Body of pancreas (tissue), 4 donors: ENCODE measurements around the gene HMCN1. TPM values are rescaled to one million over a fixed set of nuclear protein-coding genes. Genes with fewer than 3 reads are reported as not detected.

Experiments used
- ATAC-seq: fragments of 150-250 bp; one replicate; pipeline ENCODE4 v1.9.1; 2016
- DNase-seq, 4 donors: peaks; one replicate each; pipeline ENCODE4 v3.0.0-alpha.2; 2019
- H3K27ac ChIP-seq, 4 donors: fragments of 200-600 bp; sonication (generic); 1 replicate in 3 of 4; 2 replicates in 1 of 4; pipeline versions ENCODE4 v1.5.1 to v1.6.1; 2016 to 2019; ENCODE audit warnings: mild to moderate bottlenecking in 1 of 4, mixed read lengths in 1 of 4, moderate library complexity in 1 of 4
- H3K27me3 ChIP-seq, 2 donors: fragments of 200-600 bp; sonication (generic); one replicate each; pipeline ENCODE4 v1.6.0; 2016; ENCODE audit warnings: mild to moderate bottlenecking in 1 of 2
- H3K36me3 ChIP-seq, 2 donors: fragments of 200-600 bp; sonication (generic); replicated peaks in 1 of 2; 2 replicates each; pipeline ENCODE4 v1.5.1; 2016; ENCODE audit warnings: low read depth in 2 of 2; ENCODE audit not compliant: insufficient read depth in 1 of 2
- H3K4me1 ChIP-seq: fragments of 200-600 bp; sonication (generic); one replicate; pipeline ENCODE4 v1.6.0; 2016
- H3K4me3 ChIP-seq, 2 donors: fragments of 200-600 bp; sonication (generic); 1 replicate in 1 of 2; 2 replicates in 1 of 2; pipeline ENCODE4 v1.5.1; 2016 to 2019
- H3K9me3 ChIP-seq, 3 donors: fragments of 200-600 bp; sonication (generic); 1 replicate in 2 of 3; 2 replicates in 1 of 3; pipeline ENCODE4 v1.5.1; 2016
- CTCF ChIP-seq, 7 experiments: fragments of 450-650 bp in 4 of 7; fragments of 200-600 bp in 3 of 7; sonication (generic) in 3 of 7; IDR thresholded peaks; one replicate each; pipeline ENCODE4 v1.5.1; 2016 to 2019; ENCODE audit warnings: antibody characterized with exemption in 7 of 7
- POLR2A ChIP-seq, 3 donors: fragments of 450-650 bp; IDR thresholded peaks; one replicate each; pipeline ENCODE4 v1.6.1; 2016; ENCODE audit warnings: antibody characterized with exemption in 3 of 3, mild to moderate bottlenecking in 2 of 3
- WGBS, 2 donors: methylation state at CpG; one replicate each; pipeline ENCODE4 v1.1.5; 2017; 5-methylcytosine and 5-hydroxymethylcytosine counted together
- intact Hi-C: fragments of 100-400 bp; cut with DNase I; formaldehyde crosslinking; loops from one replicate; pipeline ENCODE4 v1.15.1; 2023
- total RNA-seq, 2 donors: library from RNA; depleted of rRNA; stranded (reverse); fragments of >200 nt; gene quantifications; one replicate each; pipeline ENCODE4 v1.1.0, GENCODE V29; 2016

HMCN1 gene
- total RNA-seq, 2 donors from 2014 or later, result 2.1 to 2.3 TPM

- no peak for DNase-seq
- 70 to 72% methylated on average over 2 of the region's 2 CpGs for WGBS, 2 donors
These were observed 344.1 kb downstream of the HMCN1 start for GRCh38 chr1:186078245-186078644.

DNA sequence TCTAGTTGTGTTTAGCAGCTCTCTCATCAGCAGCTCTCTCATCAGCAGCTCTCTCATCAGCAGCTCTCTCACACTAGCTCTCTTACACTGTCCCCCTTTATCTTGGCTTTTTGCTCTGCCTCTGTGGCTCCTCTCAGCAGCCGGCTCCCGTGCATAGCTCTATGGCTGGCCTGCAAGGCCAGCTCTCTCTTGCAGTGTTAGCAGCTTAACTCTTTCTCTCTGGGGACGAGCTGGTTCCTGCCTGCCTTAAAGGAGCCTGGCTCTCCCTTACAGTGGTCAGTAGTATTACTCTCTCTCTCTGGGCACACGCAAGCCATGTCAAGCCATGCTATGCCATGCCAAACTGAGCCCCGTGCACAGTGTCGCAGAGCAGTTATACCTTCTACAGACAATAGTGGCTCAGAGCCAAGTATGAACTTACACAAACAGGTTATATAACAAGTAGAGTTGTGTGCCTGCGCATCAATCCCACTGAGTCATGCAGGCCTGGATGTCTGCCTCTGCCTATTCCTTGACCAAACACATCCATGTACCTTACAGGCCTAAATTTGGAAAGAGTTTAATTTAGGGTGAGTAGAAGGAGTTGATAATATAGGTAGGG, 345.0 kb downstream of the HMCN1 start:
- TF ChIP-seq POLR2A (IDR thresholded peaks at IDR 0.05) (no peak), CTCF (IDR thresholded peaks at IDR 0.05) (no peak)
- Histone ChIP-seq H3K27me3 (no peaks in the 10 kb centered on the region), H3K4me1 (no peaks in the 10 kb centered on the region), H3K36me3 (no peaks in the 10 kb centered on the region), H3K4me3 (no peak overlapping the region), H3K27ac (no peak overlapping the region), H3K9me3 (no peaks in the 10 kb centered on the region)
- no peak for DNase-seq
- WGBS, 2 donors, result 80 to 82% methylated on average over 7 of the region's 7 CpGs
- ATAC-seq, result no peak
- intact Hi-C loops, result no loop called here

More at GRCh38 chr1:186078245-186078644, 344.1 kb downstream of the HMCN1 start:
- TF ChIP-seq POLR2A (IDR thresholded peaks at IDR 0.05), result no peak
- no peak for TF ChIP-seq CTCF (IDR thresholded peaks at IDR 0.05)
- Histone ChIP-seq H3K27ac (no peak overlapping the region), H3K36me3 (no peaks in the 10 kb centered on the region), H3K4me1 (no peaks in the 10 kb centered on the region), H3K9me3 (no peaks in the 10 kb centered on the region), H3K4me3 (no peak overlapping the region), H3K27me3 (no peaks in the 10 kb centered on the region)
- intact Hi-C loops, result no loop called here
- no peak for ATAC-seq

DNA sequence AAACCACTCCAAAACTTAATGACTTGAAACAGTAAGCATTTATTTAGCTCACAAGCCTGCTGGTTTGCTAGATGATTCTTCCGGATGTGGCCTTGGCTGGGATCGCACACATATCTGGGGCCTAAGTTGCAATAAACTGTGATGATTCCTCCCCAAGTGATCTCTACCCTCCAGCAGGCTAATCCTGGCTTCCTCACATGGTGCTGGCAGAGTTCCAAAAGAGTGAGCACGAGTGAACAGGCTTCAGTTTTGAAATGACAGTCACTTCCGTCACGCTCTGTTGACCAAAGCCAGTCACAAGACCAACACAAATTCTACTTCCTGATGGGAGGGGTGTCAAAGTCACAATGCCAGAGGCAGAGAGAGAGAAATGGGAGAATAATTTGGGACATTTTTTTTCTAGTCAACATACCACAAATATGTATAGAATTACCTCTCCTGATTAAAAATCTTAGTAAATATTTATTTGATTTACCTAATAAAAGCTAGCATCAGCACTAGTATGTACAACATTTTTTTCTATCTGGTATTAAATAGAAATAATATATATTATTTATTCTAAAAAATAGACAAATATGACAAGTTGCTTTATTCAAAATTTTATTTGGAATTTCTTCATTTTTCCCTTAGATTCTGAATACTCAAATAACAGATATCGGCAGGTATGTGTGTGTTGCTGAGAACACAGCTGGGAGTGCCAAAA, 348.2 kb downstream of the HMCN1 start:
- no peak overlapping the region for H3K27ac ChIP-seq
- H3K27me3 ChIP-seq, result no peaks in the 10 kb centered on the region
- intact Hi-C loops, result no loop called here
- no peaks in the 10 kb centered on the region for H3K36me3 ChIP-seq
- TF ChIP-seq CTCF (IDR thresholded peaks at IDR 0.05) (no peak), POLR2A (IDR thresholded peaks at IDR 0.05) (no peak)
- H3K4me1 ChIP-seq, result no peaks in the 10 kb centered on the region
- DNase-seq (peak; percentile 44 to 76 (median 65)), ATAC-seq (peak; percentile 55)
- H3K4me3 ChIP-seq, result no peak overlapping the region
- 49 to 59% methylated on average over 6 of the region's 6 CpGs for whole genome bisulfite sequencing, 2 donors
- H3K9me3 ChIP-seq, result no peaks in the 10 kb centered on the region

- no peak for TF ChIP-seq POLR2A (IDR thresholded peaks at IDR 0.05)
- TF ChIP-seq CTCF (IDR thresholded peaks at IDR 0.05), result no peak
These were observed 352.4 kb downstream of the HMCN1 start for GRCh38 chr1:186086583-186086982.

More at GRCh38 chr1:186086583-186086982, 352.4 kb downstream of the HMCN1 start:
- no peaks in the 10 kb centered on the region for H3K9me3 ChIP-seq
- DNase-seq (no peak), ATAC-seq (no peak)
- no peaks in the 10 kb centered on the region for H3K27me3 ChIP-seq
- 87 to 88% methylated on average over 3 of the region's 3 CpGs for WGBS, 2 donors
- no peaks in the 10 kb centered on the region for H3K36me3 ChIP-seq
- intact Hi-C loops, result no loop called here
- H3K4me3 ChIP-seq, result no peak overlapping the region
- H3K27ac ChIP-seq, result no peak overlapping the region
- no peaks in the 10 kb centered on the region for H3K4me1 ChIP-seq
